NCI-H526 (cell line): Measurements from ENCODE around the gene KCNA10.

Experiments
- DNase-seq, 2 experiments: peaks; one replicate each; lab custom pipeline; 2025; lab: John Stamatoyannopoulos, UW

The KCNA10 gene

DNA sequence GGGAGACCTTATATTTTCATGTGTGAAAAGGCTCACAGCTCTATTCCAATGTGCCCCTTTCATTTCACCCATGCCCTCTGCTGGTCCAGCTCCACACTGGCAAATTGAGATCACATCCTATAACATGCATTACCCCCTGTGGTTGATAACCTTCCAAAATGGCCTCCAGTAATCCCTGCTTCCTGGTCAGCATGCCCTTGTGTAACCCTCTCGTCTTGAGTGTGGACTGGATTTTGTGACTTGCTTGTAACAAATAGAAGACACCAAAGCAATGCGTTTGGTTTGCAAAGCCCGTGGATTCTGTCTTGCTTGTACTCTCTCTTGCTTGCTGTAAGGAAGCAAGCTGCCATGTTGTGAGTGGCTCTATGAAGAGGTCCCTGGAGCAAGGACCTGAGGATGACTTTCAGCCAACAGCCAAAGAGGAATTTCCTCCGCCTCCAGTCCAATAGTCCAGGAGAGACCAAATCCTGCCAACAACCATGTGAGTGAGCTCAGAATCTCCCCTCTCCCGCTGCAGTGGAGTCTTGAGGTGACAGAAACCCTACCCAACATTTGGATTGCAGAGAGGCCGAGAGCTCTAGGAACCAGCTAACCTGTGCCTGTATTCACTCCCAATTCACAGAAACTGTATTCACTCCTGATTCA is 17.4 kb downstream of the KCNA10 start:
- DNase-seq = no peak

DNA sequence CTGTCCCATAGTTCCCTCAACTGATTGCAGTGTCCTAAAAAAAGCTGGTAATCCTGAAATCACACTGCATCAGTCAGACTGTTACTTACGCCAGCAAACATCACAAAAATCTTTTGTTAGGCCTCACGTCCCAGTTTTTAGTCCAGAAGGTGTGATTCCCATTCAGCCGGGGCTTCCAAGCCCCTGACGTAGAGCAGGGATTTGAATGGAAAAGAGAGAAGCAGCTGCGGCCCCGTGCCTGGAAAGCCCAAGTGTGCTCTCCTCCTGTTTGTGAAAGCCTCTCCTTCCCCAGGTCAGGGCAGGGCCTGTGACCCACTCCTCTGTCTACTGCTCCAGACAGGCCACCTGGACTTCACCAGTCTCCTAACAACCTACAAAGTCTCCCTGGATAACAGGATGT is 20.7 kb downstream of the KCNA10 start:
- no peak for DNase-seq

DNA sequence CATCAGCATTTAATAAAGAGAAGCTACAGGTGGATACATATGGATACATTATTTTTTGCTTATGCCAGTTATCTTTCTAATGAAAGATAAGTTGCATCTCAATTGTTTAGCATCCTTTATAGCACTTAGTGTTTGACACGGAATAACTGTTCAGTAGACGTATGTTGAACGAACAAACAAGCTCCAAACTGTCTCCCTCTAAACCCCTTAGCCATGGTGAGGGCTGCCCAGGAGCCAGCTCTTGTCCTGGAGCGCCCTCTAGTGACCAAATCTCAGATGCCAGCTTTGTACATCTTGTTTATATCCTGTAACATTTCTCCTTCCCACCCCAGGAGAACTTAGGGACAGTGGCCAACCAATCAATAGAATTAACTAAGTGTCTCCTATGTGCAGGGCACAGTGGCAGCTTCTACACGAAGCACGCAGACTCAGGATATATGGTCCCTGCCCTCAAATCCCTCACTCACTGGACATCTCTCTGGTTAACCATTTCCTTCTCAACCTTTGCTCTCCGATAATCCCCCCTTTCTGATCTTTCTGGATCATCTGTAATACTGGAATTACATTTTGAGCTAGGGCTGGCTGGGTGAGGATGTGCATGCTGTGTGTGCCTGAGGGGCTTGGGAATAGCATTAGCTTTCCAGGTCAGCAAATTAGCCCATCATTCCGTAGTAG is 22.9 kb downstream of the KCNA10 start:
- DNase-seq = peak; percentile 48 to 91

GRCh38 chr1:110494522-110495406 is 24.2 kb downstream of the KCNA10 start:
- no peak for DNase-seq

GRCh38 chr1:110494036-110494435 is 24.9 kb downstream of the KCNA10 start:
- no peak for DNase-seq

GRCh38 chr1:110493059-110493699 is 25.8 kb downstream of the KCNA10 start:
- DNase-seq = no peak

GRCh38 chr1:110492573-110492972 is 26.4 kb downstream of the KCNA10 start:
- DNase-seq = no peak

DNA sequence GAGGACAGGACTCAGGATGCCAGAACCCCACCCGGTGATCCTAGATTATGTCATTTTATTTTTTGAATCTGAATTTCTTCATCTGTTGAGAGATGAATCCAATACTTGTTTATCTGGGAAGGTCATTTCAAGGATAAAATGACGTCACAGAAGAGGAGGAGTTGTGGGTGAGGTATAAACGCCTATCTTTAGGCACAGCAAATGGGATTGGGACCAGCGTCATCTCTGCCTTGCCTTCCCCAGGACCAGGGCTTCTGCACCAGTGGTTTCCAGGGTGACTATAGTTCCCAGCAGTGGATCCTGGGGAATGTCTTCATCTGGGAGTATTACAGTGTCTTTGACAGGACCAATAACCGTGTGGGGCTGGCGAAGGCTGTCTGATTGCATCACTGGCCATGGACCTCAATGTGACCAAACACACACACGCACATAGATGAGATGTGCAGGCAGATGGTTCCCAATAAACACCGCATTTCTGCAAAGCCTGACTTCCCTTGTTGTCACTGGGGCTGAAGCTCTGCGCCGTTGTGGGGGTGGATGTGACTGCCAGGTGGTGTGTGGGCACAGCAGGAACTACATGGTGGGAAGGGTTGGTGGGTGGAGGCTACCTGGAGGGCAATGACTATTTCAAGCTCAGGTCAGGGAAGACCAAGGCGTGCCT is 28.1 kb downstream of the KCNA10 start:
- no peak for DNase-seq

DNA sequence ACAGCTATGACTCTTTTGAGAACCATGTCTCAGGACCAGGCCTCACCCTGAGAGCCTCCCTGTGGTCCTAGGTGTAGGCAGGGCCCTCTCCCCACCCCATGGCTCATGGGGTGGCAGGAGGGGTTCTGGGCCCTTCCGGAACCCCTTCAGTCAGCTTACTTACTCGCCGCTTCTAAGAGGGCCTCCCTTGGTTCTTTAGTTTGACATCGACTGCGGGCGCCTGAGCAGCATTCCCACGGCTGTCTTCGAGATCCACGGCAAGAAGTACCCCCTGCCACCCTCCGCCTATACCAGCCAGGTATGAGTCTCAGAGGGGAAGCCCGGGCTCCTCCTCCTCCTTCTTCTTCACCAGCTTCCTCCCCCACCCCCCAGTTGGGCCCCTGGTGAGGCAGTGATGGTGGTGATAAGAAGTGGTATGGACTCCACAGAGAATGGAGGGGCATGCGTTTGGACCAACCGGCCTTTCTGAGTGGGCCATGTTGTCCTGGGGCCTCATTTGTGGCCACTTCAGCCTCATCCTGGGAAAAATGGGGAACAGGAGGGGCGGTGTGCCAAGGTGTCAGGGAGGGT is 28.9 kb downstream of the KCNA10 start:
- no peak for DNase-seq

- no peak for DNase-seq
These were observed 29.6 kb downstream of the KCNA10 start for GRCh38 chr1:110489406-110489805.

DNA sequence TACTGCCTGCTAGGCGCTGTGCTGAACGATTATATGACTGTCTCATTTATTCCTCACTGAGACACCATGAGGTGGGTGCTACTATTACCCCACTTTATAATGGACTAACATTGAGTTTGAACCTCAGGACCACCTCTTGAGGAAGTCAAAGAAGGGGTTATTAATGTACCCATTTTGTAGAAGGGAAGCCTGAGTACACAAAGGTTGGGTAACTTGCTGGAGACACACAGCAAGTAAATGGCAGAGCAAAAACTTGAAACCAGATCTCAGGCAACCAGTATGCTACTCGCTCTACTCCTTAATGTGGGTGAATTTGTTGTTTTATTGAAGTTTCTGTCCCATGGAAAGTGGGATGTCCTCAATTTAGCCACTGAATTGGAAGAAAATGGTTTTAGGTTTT is 30.1 kb downstream of the KCNA10 start:
- no peak for DNase-seq

- DNase-seq = no peak
These were observed 30.8 kb downstream of the KCNA10 start for GRCh38 chr1:110488161-110488560.

DNA sequence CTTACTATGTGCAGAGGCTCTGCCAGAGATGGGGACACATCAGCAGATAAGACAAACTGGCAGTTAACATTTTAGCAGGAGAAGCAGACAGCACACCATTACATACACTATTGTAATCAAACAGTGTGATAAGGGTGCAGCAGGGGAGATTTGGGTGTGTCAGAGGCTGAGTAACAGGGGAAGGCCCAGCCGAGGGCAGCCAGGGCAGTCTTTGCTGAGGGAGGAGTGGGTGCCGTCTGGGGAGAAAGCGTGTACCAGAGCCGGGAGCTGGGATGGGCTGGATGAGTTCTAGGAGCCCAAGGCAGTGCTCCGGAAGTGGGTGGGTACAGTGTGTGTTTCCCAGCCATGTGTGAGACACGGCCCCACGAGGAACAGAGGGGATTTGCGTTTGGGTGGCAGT is 31.2 kb downstream of the KCNA10 start:
- DNase-seq = no peak

DNA sequence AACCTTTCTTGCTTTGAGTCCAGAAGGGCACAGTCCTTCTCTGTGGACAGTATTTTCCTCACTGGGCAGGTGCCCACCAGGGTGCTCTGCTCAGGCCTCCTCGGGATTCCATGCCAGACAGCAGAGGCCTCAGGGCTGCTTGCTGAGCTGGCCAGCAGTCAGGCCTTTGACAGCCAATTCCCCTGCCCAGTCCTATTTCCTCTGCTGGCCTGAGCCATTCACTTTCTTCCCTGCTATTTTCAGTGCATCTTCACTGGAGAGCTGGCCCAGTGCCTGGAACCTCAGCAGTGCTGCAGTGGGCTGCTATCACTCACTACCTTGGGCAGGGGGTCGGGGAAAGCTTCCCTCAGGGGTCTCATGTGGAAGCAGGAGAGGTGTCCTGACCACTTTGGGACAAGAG is 33.2 kb downstream of the KCNA10 start:
- DNase-seq = no peak

- DNase-seq = no peak
These were observed 34.2 kb downstream of the KCNA10 start for GRCh38 chr1:110484801-110485200.

- no peak for DNase-seq
These were observed 35.7 kb downstream of the KCNA10 start for GRCh38 chr1:110483308-110483685.

GRCh38 chr1:110482662-110483307 is 36.2 kb downstream of the KCNA10 start:
- DNase-seq = no peak

DNA sequence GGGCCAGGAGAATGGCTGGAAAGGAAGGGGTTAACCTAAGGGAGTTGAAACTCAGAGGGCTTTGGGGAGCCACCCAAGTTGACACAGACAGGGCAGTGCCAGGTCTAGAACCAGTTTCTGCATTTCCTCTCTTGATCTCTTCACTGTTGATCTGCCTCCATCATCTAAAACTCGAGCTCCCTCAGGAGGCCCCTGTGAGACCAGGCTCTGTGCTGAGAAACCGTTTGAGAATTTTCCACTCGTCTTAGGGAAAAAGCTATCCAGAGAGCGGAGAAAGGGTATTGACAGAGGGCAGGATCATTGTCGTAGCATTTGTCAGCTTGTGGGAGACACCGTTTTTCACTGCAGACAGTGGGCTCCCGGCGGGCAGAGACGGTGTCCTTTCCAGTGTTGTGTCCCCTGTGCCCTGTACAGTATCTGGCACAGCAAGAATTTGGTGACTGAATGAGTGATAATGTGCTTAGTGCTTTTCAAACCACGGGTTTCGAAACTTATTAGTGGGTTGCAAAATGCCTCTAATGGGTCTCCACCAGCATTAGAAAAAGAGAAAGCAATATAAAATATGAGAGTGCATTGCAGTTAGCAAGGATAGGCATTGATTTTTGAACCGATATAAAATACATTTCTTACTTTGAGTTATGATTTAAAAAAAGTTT is 36.9 kb downstream of the KCNA10 start:
- DNase-seq = no peak

- DNase-seq = no peak
These were observed 38.4 kb downstream of the KCNA10 start for GRCh38 chr1:110480356-110481096.

- DNase-seq = no peak
These were observed 40.1 kb downstream of the KCNA10 start for GRCh38 chr1:110478886-110479285.
